Thyroid gland (tissue), 4 donors: Measurements from ENCODE around the gene TENM3.

Source experiments
- CTCF ChIP-seq, 6 experiments: fragments of 200-600 bp in 3 of 6; fragments of 450-650 bp in 3 of 6; sonication (generic) in 3 of 6; IDR thresholded peaks; one replicate each; pipeline ENCODE4 v1.5.1; 2016 to 2019; ENCODE audit warnings: antibody characterized with exemption in 6 of 6, mild to moderate bottlenecking in 2 of 6, inconsistent platforms in 1 of 6, moderate library complexity in 1 of 6
- POLR2A ChIP-seq, 2 donors: fragments of 450-650 bp; IDR thresholded peaks; one replicate each; pipeline ENCODE4 v1.6.1; 2017; ENCODE audit warnings: antibody characterized with exemption in 2 of 2, mild to moderate bottlenecking in 2 of 2, moderate library complexity in 1 of 2

GRCh38 chr4:182789529-182789928, 546.3 kb downstream of the TENM3 start:
- no peak for TF ChIP-seq CTCF (IDR thresholded peaks at IDR 0.05)
- TF ChIP-seq POLR2A (IDR thresholded peaks at IDR 0.05): no peak
